ENCODE results near the gene RNF144A. TPM values are rescaled to one million over a fixed set of nuclear protein-coding genes. Genes with fewer than 3 reads are reported as not detected.

RNF144A gene
- total and polyA plus RNA-seq, 2 of the 13 experiments (the other 11 are each of a cell fraction or from before 2014, with no cell fraction given): 13.9 to 16.5 TPM

GRCh38 chr2:7031547-7032245, 114.5 kb downstream of the RNF144A start (continued):
- TF ChIP-seq ZNF3 (CRISPR knock-in tag; IDR thresholded peaks at IDR 0.05) (peak; percentile 68; the same call in 1 of the 2 replicates), NCOA1 (CRISPR knock-in tag; IDR thresholded peaks at IDR 0.05) (peak; percentile 45; the same call in 1 of the 2 replicates), YEATS2 (CRISPR knock-in tag; IDR thresholded peaks at IDR 0.05; ENCODE audit: borderline replicate concordance) (peak; percentile 90; the same call in 1 of the 2 replicates), ZNF777 (CRISPR knock-in tag; IDR thresholded peaks at IDR 0.05) (no peak), ZNF761 (CRISPR knock-in tag; conservative IDR thresholded peaks at IDR 0.05) (0 out of 2 replicates have a peak, but pooled peaks have one; percentile 29), ZNF773 (CRISPR knock-in tag; IDR thresholded peaks at IDR 0.05; ENCODE audit: borderline replicate concordance) (no peak), MEF2D (CRISPR knock-in tag; IDR thresholded peaks at IDR 0.05) (0 out of 2 replicates have a peak, but pooled peaks have one; percentile 54), USF2 (IDR thresholded peaks at IDR 0.05; ENCODE audit: low read depth, low read length) (no peak), USF2 (CRISPR knock-in tag; IDR thresholded peaks at IDR 0.05; ENCODE audit: borderline replicate concordance) (no peak), HOXA5 (CRISPR knock-in tag; IDR thresholded peaks at IDR 0.05) (peak; percentile 64; the same call in 1 of the 2 replicates), ZNF17 (CRISPR knock-in tag; IDR thresholded peaks at IDR 0.05) (no peak), ZFP36L2 (CRISPR knock-in tag; IDR thresholded peaks at IDR 0.05) (no peak), XRCC5 (optimal IDR thresholded peaks at IDR 0.05; ENCODE audit: low read length) (peak; percentile 91), ZSCAN12 (CRISPR knock-in tag; IDR thresholded peaks at IDR 0.05) (no peak), BRCA1 (CRISPR knock-in tag; IDR thresholded peaks at IDR 0.05) (peak; percentile 62; the same call in 1 of the 2 replicates), ZFP41 (CRISPR knock-in tag; IDR thresholded peaks at IDR 0.05; ENCODE audit: borderline replicate concordance) (no peak), GABPB1 (CRISPR knock-in tag; IDR thresholded peaks at IDR 0.05) (peak; percentile 74), EP300 (IDR thresholded peaks at IDR 0.05; ENCODE audit: low read depth in 2 of 2, low read length in 2 of 2) (peak; percentile 86 to 92; a peak in 3 of 4 replicates), EP300 (CRISPR knock-in tag; IDR thresholded peaks at IDR 0.05; ENCODE audit: borderline replicate concordance) (peak; percentile 67; the same call in 1 of the 2 replicates), ZNF7 (CRISPR knock-in tag; IDR thresholded peaks at IDR 0.05) (no peak), ZBTB7B (CRISPR knock-in tag; IDR thresholded peaks at IDR 0.05) (peak; percentile 59; the same call in 1 of the 2 replicates), ZNF556 (CRISPR knock-in tag; IDR thresholded peaks at IDR 0.05; ENCODE audit: borderline replicate concordance) (peak; percentile 91), ZIK1 (CRISPR knock-in tag; IDR thresholded peaks at IDR 0.05; ENCODE audit: borderline replicate concordance, low read depth) (no peak), ZNF12 (CRISPR knock-in tag; IDR thresholded peaks at IDR 0.05) (peak; percentile 81), ZNF205 (CRISPR knock-in tag; IDR thresholded peaks at IDR 0.05) (peak; percentile 86; the same call in 1 of the 2 replicates), SMC3 (IDR thresholded peaks at IDR 0.05; ENCODE audit: low read length) (peak; percentile 68; the same call in 1 of the 2 replicates)
- TF ChIP-seq, protein P1, sequence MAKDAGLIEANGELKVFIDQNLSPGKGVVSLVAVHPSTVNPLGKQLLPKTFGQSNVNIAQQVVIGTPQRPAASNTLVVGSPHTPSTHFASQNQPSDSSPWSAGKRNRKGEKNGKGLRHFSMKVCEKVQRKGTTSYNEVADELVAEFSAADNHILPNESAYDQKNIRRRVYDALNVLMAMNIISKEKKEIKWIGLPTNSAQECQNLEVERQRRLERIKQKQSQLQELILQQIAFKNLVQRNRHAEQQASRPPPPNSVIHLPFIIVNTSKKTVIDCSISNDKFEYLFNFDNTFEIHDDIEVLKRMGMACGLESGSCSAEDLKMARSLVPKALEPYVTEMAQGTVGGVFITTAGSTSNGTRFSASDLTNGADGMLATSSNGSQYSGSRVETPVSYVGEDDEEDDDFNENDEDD (CRISPR knock-in tag; IDR thresholded peaks at IDR 0.05; ENCODE audit: borderline replicate concordance): peak; percentile 83
- TF ChIP-seq, protein P2, sequence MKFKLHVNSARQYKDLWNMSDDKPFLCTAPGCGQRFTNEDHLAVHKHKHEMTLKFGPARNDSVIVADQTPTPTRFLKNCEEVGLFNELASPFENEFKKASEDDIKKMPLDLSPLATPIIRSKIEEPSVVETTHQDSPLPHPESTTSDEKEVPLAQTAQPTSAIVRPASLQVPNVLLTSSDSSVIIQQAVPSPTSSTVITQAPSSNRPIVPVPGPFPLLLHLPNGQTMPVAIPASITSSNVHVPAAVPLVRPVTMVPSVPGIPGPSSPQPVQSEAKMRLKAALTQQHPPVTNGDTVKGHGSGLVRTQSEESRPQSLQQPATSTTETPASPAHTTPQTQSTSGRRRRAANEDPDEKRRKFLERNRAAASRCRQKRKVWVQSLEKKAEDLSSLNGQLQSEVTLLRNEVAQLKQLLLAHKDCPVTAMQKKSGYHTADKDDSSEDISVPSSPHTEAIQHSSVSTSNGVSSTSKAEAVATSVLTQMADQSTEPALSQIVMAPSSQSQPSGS (CRISPR knock-in tag; IDR thresholded peaks at IDR 0.05): peak; percentile 94

Data from HepG2 (cell line).